ENCODE data around the gene MFAP4. TPM values are rescaled to one million over a fixed set of nuclear protein-coding genes. Genes with fewer than 3 reads are reported as not detected.

Gene MFAP4
- total RNA-seq, 4 donors from 2014 or later: 14.3 to 185 (median 104) TPM

DNA sequence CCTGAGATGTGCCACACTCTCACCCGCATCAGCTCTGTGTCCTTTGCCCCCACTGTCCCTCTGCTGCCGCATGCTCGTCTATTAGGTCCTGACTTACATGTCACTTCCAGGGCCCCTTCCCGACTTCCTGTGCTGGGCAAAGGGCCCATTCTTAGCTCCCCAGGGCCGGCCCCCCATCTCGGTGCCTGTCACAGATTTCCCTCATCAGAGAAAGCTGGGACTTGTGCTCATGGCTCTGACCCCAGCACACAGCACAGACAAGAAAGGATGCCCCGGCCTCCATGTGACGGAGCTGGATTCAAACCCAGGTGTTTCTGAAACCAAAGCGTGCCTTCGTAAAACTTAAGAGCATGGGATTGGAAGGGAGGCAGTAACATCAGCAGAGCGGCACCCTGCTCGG lies 14.6 kb downstream of the MFAP4 start:
- TF ChIP-seq, protein P1, sequence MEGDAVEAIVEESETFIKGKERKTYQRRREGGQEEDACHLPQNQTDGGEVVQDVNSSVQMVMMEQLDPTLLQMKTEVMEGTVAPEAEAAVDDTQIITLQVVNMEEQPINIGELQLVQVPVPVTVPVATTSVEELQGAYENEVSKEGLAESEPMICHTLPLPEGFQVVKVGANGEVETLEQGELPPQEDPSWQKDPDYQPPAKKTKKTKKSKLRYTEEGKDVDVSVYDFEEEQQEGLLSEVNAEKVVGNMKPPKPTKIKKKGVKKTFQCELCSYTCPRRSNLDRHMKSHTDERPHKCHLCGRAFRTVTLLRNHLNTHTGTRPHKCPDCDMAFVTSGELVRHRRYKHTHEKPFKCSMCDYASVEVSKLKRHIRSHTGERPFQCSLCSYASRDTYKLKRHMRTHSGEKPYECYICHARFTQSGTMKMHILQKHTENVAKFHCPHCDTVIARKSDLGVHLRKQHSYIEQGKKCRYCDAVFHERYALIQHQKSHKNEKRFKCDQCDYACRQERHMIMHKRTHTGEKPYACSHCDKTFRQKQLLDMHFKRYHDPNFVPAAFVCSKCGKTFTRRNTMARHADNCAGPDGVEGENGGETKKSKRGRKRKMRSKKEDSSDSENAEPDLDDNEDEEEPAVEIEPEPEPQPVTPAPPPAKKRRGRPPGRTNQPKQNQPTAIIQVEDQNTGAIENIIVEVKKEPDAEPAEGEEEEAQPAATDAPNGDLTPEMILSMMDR (IDR thresholded peaks at IDR 0.05; ENCODE audit: low read depth): no peak

DNA sequence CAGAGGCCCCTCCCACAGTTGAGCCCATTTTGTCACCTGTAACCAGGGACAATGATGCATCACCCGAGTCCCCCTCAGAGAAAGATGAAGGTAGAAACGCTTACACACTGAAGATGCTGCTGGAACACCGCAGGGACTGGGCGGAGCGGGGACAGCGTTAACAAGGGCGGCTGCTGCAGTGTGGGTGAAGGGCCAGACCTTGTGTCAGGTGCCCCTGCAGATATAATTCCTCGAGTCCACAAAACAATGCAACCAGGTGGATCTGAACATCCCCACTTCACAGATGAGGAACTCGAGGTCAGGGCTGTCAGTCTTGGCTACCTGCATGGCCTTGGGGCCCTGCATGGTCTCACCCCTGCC lies 15.0 kb downstream of the MFAP4 start:
- TF ChIP-seq, protein P1 (IDR thresholded peaks at IDR 0.05; ENCODE audit: low read depth): no peak

DNA sequence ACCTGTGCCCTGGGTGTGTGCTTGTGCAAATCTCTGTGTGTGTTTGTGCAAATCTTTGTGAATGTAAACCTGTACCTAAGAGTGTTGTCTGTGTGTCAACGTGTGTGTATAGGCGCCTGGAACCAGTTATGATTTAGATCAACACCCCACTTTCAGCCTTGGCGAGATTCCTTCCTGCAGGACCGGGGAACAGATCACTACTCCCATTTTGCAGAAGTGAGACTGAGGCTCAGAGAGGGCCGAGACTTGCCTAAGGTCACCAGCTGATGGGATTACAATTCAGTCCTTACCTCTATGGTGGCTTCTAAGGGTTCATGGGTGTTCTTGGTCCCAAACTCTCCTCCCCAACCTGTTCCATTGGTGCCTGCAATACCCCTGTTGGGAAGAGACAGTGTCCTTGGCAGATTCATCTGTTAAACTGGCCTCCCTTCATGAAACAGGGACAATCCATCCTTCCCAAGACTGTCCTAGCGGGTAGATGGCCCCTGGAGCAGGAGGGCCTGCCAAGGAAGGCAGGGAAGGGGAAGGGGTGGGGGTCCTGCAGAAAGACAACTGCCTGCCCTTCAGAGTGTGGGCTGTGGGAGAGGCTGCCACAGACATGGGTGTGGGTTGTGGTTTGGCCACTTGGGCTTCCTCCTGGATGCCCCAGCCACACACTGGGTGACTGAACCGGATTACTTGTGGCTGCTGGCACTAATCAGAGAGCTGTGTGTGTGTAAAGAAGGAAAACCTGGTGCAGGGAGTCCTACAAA lies 15.6 kb downstream of the MFAP4 start:
- TF ChIP-seq, protein P1 (IDR thresholded peaks at IDR 0.05; ENCODE audit: low read depth): no peak

DNA sequence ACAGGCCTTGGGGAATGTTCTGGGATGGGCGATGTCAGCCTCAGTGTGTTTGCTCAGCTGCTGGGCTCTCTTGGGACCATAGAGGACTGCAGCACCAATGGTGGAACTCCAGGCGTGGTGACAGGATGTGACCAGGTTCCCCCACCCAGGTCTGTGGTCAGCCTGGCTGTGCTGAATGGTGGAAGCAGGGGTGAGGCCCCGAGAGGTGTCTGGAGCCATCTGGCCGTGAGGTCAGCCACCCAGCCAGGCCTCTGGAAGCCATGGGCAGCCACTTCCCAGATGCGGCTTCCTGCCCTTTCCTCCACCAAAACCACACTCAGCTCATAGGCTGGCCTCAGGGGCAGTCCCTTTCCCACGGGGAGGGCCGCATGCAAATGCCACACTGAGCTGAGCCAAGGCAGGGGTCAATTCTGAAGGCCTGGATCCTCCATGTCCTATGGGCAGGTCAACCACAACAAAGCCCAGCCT lies 16.5 kb downstream of the MFAP4 start:
- TF ChIP-seq, protein P1 (IDR thresholded peaks at IDR 0.05; ENCODE audit: low read depth): no peak

DNA sequence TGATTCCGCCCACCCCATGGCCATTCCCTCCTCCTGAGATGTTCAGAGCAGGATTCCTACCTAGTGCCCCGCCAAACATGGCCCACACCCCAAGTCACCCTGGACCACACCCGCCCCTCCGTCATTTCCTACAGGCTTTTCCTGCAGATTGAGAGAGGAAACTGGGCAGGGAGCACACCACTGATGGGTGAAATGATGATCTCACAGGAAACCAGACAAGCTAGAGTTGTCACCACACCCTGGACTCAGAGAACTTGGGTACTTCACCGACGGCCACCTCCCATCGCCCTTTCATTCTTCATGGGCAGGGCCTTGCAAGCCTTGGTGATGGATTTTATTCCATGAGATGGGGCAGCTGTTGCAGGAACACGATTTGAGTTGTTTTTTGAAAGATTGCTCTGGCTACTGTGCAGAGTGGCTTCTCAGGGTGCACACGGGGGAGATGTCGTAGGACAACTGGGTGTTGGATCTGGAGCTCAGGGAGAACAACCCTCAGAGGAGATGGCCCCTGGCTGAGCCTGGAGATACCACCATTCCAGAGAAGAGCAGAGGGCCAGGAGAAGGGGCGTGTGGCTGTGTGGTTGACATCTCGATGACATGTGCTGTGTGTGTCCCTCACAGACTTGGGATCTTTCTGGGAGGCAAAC lies 17.0 kb downstream of the MFAP4 start:
- TF ChIP-seq, protein P1 (IDR thresholded peaks at IDR 0.05; ENCODE audit: low read depth): no peak

DNA sequence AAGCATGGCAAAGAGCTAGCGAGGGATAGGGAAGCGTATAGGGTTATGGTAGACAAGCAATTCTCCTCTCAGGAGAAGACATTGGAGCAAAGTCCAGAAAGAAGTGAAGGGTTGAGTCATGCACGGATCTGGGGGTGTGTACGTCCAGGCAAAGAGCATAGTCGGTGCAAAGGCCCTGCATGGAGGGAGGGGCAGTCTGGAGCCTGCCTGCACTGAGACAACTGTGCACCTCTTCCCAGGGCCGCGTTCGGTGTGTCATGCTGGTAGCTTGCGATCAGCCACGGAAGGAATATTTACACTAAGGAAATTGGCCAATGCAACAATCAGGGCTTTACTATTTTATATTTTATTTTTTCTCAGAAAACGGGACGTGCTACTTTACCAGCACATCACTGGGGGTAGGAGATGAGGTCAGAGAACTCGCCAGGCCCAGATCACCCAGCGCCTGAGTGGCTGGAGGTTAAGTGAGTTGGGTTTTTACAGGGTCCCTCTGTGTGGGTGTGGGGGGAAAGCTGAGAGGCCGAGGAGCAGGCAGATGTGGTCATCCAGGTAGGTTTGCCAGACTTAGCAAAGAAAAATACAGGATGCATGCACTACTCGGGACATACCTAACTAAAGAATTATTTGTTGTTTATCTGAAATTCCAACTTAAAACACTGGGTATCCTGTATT lies 17.7 kb downstream of the MFAP4 start:
- TF ChIP-seq, protein P1 (IDR thresholded peaks at IDR 0.05; ENCODE audit: low read depth): no peak

DNA sequence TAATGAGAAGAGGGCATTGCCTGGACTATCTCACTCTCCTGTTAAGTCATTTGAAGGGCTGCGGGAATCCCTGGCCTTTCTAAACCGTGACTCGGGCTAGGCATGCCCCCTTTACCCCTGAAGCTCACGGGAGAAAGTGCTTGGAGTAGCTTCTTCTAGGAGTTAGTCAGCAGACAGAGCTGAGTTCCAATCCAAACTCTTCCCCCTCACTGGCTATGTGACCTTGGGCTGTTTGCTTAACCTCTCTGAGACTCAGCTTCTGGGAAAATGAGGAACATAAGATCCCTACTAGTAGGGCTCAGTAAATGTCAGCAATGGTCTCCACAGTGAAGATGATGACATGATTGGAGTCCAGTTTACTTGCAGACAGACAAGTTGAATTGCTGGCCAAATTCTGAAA lies 18.8 kb downstream of the MFAP4 start:
- TF ChIP-seq, protein P1 (IDR thresholded peaks at IDR 0.05; ENCODE audit: low read depth): no peak
